GM19328 (cell line): Measurements from ENCODE around the gene C18orf63.

Experiments
- ATAC-seq: cut with Tn5 transposase; IDR thresholded peaks from one replicate; pipeline ENCODE4 v1.9.1; 2021; ENCODE audit warnings: mild to moderate bottlenecking, moderate library complexity; ENCODE audit not compliant: unreplicated experiment

C18orf63 gene

GRCh38 chr18:74375999-74376398 is 60.4 kb downstream of the C18orf63 start:
- ATAC-seq, result no peak

GRCh38 chr18:74376523-74376922 is 60.9 kb downstream of the C18orf63 start:
- ATAC-seq, result no peak

GRCh38 chr18:74377776-74378175 is 62.1 kb downstream of the C18orf63 start:
- no peak for ATAC-seq

GRCh38 chr18:74378179-74378682 is 62.6 kb downstream of the C18orf63 start:
- ATAC-seq, result no peak

GRCh38 chr18:74380916-74381315 is 65.3 kb downstream of the C18orf63 start:
- no peak for ATAC-seq

- no peak for ATAC-seq
Measured at GRCh38 chr18:74381621-74382295, 66.1 kb downstream of the C18orf63 start.

GRCh38 chr18:74382481-74383017 is 66.9 kb downstream of the C18orf63 start:
- ATAC-seq, result no peak

- no peak for ATAC-seq
Measured at GRCh38 chr18:74387383-74387782, 71.7 kb downstream of the C18orf63 start.

GRCh38 chr18:74388227-74388626 is 72.6 kb downstream of the C18orf63 start:
- no peak for ATAC-seq

GRCh38 chr18:74389171-74389927 is 73.7 kb downstream of the C18orf63 start:
- no peak for ATAC-seq

GRCh38 chr18:74389991-74390390 is 74.4 kb downstream of the C18orf63 start:
- ATAC-seq, result no peak

- no peak for ATAC-seq
Measured at GRCh38 chr18:74390900-74391299, 75.3 kb downstream of the C18orf63 start.

GRCh38 chr18:74392323-74392722 is 76.7 kb downstream of the C18orf63 start:
- ATAC-seq, result no peak

- no peak for ATAC-seq
Measured at GRCh38 chr18:74395006-74395405, 79.4 kb downstream of the C18orf63 start.

- ATAC-seq, result no peak
Measured at GRCh38 chr18:74395648-74396154, 80.1 kb downstream of the C18orf63 start.

- ATAC-seq, result no peak
Measured at GRCh38 chr18:74396171-74397169, 80.8 kb downstream of the C18orf63 start.

- no peak for ATAC-seq
Measured at GRCh38 chr18:74397572-74397971, 81.9 kb downstream of the C18orf63 start.

GRCh38 chr18:74399091-74399887 is 83.7 kb downstream of the C18orf63 start:
- no peak for ATAC-seq

- no peak for ATAC-seq
Measured at GRCh38 chr18:74400813-74401212, 85.2 kb downstream of the C18orf63 start.
